ENCODE results near the gene NHSL1.

Gene NHSL1

DNA sequence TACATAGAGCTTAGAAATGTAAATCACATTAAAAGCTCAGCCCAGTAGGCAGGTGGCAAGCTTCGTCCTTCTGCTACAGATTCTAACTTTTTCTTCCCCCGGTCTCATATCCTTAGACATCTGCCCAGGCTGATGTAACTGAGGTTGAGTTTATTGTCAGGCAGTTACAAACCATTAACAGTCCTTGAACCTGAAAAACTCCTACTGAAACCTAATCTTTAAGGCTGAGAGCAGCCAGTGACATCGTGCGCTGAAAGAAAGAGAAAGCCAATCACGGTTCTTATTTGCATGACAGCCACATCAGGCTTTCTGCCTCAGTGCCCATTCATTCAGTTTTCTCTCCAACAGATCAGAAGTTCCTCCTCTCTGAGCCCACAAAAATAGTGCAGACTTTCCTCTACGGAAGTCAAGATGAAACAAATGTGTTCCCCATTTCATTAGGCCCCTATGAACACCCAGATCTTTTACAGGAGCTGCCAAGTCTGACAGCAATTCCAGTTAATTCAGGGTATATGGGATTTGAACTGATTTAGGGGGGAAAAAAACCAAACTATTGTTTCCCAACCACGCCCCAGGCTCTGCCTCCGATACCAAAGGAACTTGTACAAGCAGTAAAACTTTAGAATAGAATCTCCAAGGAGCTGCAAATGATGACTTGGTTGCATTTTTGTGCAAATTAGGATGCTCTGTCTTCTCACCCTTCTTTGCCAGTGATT is at the start of gene NHSL1:
Gene NHSL1, minus strand, starts transcription at position 192 of the 716 bp plus-strand sequence. CDS start 204 bp downstream, outside the sequence.
- DNase-seq (ENCODE audit: low spot score) = peak; percentile 83

DNA sequence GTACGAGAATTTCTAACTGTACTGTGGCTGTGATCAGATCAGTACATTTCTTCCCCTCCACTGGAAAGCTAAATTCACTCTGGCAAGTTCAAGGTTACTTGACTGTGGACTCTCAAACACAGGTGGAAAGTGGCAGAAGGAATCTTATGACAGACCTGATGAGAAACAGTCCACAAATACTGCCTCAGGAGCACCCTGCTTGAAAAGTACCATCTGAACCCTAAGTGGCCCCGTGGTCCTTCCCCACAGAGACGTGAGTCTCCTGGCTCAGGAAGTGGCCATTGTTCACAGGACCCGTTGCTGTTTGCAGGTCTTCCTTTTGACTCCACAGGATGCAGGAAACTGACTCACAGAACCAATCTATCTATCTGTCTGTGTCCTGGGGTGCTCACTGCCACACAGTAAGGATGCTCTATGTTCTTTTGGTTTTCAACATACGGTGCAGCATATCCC is 47.5 kb upstream of the NHSL1 start:
- DNase-seq (ENCODE audit: low spot score) = no peak

DNA sequence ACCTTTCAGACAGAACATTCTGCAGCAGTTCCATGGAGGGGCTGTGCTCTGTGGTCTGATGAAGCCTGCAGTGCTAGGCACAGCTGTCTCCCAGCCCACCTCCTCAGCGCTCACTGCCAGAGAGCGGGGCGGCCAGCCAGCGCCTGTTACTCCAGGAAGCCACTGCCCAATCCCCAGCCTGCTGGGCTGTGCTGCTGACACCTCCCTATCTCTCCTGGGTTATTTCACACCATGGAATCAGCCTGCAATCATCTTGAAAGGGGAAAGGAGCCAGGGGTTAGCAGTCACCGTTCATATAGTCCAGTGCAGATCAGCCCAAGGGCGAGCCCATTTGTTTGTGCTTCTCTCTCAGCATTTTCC is 46.3 kb upstream of the NHSL1 start:
- DNase-seq (ENCODE audit: low spot score) = no peak

DNA sequence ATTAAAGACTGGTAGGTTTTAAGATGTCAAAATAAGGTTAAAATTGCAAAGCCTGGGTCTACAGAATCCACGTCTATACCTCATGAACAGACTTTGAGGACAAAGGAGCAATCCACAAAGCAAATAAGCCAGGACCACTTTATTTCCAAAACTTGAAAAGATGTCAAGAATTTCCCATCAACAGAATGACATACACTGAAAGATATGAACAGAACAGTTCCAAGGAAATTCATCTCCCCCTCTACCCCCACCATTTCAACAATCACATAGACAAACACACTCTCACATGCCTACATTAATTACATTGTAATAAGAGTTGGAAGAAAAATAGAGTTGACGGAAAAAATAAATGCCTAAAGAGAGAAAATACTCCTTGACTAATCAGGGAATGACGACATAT is 45.2 kb upstream of the NHSL1 start:
- no peak for DNase-seq (ENCODE audit: low spot score)

DNA sequence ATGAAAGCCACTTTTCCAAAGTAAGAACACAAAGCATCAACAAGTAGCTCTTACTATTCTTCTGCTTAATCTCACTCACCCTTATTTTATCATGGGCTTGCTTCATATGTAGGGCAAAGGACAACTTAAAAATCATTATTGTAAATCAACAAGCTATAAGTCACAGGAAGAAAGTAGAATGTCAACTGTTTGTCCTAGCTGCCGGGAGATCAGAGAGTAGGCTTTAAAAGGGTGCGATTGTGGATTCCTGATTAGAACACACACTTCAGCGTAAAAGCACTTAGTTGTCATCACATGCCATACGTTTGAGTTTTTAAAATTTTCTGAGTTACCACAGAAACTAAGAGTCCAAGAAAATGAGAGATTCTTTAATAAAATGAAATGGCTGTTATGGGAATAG is 44.4 kb upstream of the NHSL1 start:
- DNase-seq (ENCODE audit: low spot score) = no peak

GRCh38 chr6:138541823-138542481 is 42.7 kb upstream of the NHSL1 start:
- DNase-seq (ENCODE audit: low spot score) = no peak

GRCh38 chr6:138540468-138540867 is 41.2 kb upstream of the NHSL1 start:
- DNase-seq (ENCODE audit: low spot score) = no peak

DNA sequence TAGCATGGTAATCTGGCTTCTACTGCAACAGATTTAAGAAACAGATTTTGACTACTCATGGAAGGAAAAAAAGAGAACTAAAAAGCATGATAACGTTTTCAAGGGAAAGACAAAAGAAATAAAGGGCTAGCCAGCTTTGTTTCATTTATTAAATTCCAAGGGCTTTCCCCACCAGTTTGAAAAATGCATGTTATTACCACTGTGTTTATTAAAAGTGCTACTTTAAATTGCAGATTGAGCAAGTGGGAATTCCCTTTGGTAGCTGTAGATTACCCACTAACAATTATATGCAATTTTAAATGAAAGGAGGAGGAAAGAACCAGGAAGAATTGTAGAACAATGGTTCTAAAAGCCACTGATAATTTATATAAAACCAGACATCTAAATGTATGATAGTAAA is 40.6 kb upstream of the NHSL1 start:
- no peak for DNase-seq (ENCODE audit: low spot score)

DNA sequence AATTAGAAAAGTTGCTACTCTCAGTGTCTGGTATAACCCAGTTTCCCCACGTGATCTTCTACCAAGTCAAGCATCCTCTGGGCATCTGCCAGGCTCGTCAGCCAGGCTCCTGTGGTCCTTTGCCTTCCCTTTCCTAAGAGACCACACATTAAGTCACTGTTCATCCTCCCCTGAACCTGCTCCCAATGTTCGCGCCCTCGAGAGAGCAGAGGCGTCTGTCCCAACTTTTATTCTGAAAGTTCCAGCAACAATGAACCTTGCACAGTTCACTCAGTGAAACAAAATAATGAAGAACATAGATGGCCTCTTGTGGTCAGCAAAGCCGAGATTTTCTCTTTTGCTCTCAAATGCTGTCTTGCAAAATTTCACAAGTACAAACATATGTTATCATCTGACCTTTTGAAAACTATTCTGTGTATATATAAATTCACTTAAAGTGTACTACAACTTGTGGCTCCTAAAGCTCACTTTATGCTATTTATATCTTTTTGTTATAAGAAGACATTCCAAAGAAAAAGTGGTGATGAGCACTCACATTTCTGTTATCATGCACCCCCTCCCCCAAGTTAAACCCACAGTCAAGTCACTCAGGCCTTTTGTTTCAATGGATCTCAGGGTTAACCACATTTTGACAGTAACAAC is 39.2 kb upstream of the NHSL1 start:
- DNase-seq (ENCODE audit: low spot score) = no peak

GRCh38 chr6:138537106-138537505 is 37.8 kb upstream of the NHSL1 start:
- DNase-seq (ENCODE audit: low spot score) = no peak

DNA sequence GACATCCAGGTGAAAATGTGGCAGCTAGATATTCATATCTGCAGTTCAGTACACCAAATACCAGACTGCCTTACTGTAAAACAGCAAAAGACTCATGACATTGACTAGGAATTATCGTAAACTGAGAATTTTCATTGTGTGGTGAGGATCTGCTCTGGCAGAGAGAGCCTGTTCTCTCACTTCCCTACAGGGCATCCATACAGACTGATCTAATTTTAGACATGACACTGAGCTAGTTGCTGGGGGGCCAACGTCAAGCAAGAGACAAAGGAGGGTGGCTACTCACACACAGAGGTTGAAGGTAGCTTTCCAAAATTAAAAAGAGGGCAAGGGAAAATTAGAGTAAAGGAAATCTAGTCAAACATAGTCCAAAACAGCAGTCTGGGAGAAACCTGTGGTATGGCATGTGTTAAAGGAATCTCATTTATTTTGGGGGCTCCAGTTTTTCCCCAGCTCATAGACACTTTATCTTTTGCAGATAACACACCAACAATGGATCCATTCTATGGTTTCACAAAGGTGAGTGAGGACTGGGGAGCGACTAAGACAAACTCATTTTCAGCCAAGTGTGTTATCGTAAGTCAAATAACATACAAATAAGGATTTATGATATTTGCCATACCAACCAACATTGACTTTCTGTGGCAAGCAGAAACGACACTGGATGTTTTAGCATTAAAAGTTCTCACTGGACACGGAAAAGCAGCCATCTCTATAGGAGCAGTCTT is 36.6 kb upstream of the NHSL1 start:
- no peak for DNase-seq (ENCODE audit: low spot score)

GRCh38 chr6:138533667-138534066 is 34.4 kb upstream of the NHSL1 start:
- no peak for DNase-seq (ENCODE audit: low spot score)

DNA sequence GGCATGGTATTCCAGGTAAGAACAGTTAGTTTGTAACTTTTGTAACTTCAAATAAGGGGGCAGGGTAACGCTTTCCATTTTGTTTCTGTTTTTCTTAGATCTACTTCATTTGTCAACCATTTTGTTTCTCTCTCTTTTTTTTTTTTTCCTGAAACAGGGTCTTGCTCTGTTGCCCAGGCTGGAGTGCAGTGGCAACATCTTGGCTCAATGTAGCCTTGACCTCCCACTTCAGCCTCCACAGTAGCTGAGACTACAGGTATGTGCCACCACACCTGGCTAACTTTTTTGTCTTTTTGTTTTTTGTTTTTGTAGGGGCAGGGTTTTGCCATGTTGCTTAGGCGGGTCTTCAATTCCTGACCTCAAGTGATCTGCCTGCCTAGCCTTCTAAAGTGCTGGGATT is 32.1 kb upstream of the NHSL1 start:
- DNase-seq (ENCODE audit: low spot score) = no peak

DNA sequence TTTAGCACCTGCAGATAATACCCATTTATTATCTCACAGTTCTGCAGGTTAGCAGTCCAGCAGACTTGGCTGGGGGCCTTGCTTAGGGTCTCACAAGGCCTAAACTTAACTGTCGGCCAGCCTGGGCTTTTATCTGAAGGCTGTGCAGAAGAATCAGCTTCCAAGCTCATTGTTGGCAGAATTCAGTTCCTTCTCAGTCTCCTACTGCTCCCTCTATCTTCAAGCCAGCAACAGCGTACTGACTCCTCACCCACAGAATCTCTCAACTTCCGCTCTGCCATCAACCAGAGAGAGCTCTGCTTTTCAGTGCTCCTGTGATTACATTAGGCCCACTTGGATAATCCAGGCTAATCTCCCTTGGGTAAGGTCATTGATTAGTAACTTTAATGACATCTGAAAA is 30.2 kb upstream of the NHSL1 start:
- DNase-seq (ENCODE audit: low spot score) = no peak

GRCh38 chr6:138528956-138529355 is 29.7 kb upstream of the NHSL1 start:
- no peak for DNase-seq (ENCODE audit: low spot score)

- DNase-seq (ENCODE audit: low spot score) = no peak
Measured at GRCh38 chr6:138528137-138528536, 28.8 kb upstream of the NHSL1 start.

DNA sequence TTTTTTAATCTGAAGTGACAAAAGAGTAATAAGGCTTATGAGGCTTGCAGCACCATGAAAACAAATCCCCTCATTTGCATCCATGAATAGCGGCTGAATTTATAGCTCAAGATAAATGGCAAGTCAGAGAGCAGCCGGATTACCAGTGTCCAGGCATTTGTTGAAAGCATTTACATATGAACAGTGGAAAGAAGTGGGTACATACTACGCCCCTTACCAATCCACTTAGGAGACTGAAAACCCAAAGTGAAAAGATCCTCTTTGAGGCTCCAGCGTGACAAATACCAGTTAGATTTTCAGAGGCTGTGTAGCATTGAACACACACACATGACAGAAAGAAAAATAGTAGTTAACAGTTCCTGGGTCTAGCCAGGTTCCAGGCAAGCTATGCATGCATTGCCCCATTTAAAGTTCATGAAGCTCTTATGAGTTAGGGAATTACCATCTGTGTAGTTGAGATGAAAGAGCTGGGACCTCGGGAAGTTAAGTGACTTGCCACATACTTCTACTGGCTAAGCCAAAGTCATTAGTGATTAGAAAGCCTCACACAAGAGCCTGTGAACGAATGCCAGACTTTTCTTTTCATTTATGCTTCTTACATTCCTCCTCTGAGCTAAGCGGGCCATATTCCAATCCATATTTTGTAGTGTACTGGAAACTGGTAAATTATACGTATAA is 28.3 kb upstream of the NHSL1 start:
- DNase-seq (ENCODE audit: low spot score) = no peak

DNA sequence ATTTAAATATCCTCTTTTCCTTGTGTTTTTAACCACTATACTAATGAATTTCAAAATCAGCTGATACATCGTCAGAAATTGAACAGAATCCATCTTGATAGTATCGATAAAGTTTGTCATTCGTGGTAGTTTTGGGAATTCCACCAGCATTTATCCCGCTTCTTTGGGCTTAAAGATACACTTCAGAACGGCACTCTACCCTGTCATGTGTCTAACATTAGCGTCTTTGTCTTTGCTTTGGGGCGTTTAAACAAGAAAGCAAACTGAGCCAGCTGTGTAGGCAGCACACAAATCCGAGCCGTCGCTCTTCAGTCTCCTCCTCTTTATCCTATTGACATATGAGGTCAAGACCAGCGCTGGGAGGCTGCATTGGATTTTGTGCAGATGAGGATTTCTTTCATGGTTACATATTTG is 27.5 kb upstream of the NHSL1 start:
- no peak for DNase-seq (ENCODE audit: low spot score)

GRCh38 chr6:138525355-138525754 is 26.1 kb upstream of the NHSL1 start:
- no peak for DNase-seq (ENCODE audit: low spot score)

DNA sequence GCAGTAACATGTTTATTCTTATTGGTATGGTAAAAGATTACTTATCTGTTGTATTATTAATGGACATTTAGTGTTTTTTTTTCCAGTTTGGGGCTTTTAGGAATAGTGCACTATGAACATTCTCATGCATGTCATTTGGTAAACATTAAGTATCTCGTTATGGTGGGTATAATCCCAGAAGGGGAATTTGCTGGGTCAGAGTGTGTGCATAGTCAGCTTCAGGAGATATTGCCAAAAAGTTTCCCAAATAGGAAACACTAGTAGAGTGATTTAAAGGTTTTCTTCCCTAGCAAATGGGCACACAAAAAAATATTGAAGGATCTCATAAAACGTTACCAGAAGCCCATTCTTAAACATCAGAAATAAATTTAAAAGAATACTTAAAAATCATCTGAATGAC is 25.2 kb upstream of the NHSL1 start:
- no peak for DNase-seq (ENCODE audit: low spot score)

DNA sequence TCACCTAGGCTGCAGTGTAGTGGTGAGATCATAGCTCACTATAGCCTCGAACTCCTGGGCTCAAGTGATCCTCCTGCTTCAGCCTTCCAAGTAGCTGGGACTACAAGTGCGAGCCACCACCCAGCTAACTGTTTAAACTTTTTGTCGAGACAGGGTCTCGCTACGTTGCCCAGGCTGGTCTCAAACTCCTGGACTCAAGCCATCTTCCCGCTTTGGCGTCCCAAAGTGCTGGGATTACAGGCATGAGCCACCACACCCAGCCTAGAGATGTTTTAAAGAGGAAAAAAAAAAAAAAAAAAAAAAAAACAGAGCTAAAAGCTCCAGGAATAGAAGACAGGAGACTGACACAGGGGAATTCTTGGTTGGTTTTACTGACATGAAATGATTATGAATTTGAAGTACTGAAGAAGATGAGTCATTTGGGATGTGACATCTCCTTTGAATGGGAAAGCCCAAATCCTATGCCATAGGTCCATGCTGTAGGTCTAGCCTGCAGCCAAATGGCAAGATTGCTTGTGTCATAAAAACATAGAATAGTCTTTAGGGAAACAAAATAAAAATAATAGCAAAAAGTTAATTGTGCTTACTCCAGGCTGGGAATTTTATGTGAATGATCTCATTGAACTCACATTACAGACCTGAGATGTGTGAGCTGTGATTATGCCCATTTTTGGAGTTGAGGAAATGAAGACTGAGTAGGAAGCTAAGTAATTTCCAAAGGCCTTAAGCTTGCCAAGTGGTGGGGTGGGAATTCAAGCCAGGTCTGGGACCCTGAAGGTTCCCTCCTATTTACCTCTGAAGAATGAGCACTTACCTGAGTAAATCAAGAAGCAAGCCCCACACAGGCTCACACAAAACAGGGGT is 24.3 kb upstream of the NHSL1 start:
- DNase-seq (ENCODE audit: low spot score) = no peak
